ENCODE results near the gene LRRC45. TPM values are rescaled to one million over a fixed set of nuclear protein-coding genes. Genes with fewer than 3 reads are reported as not detected.

LRRC45 gene
- total and polyA plus RNA-seq, 12 donors: 1.2 to 24.5 (median 12.6) TPM

DNA sequence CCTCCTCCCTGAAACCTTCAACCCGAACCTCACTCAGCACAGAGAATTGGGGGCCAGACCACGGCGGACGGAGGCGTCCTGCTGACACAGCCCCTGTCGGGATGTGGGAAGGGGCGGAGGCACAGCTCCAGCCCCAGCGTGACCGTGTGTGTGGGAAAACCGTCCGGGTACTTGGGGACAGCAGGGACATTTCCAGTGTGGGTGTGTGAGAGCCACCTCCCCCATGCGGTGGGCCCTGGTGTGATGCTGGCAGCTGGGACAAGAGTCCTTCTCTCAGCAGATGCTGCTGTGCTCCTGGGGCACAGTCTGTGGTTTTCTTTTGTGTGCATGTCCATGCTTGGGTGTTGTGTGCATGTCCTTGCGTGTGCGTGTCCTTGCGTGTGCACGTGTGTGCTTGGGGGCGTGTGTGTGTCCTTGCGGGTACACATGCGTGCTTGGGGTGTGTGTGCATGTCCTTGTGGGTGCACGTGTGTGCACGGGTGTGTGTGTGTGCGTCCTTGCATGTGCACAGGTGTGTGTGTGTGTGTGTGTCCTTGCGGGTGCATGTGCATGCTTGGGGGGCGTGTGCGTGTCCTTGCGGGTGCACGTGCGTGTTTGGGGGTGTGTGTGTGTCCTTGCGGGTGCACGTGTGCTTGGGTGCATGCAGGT lies 17.3 kb upstream of the LRRC45 start:
- peaks cover 4 to 12% of the 10 kb centered on the region in 2 donors for H3K4me1 ChIP-seq (replicated peaks in 1 of 2)
- DNase-seq: no peak
- H3K9me3 ChIP-seq (replicated peaks in 1 of 3): no peaks in the 10 kb centered on the region
- no peak overlapping the region for H3K4me3 ChIP-seq
- no peaks in the 10 kb centered on the region for H3K36me3 ChIP-seq (replicated peaks in 1 of 2)
- intact Hi-C loops (cut with DNase I): no loop called here
- no peak overlapping the region for H3K27ac ChIP-seq
- WGBS, 4 donors: 82 to 97% (median 90%) methylated on average over 5 to 30 of the region's 30 CpGs
- no peaks in the 10 kb centered on the region for H3K27me3 ChIP-seq
- no peak for TF ChIP-seq POLR2A (IDR thresholded peaks at IDR 0.05)
- TF ChIP-seq, protein P1, sequence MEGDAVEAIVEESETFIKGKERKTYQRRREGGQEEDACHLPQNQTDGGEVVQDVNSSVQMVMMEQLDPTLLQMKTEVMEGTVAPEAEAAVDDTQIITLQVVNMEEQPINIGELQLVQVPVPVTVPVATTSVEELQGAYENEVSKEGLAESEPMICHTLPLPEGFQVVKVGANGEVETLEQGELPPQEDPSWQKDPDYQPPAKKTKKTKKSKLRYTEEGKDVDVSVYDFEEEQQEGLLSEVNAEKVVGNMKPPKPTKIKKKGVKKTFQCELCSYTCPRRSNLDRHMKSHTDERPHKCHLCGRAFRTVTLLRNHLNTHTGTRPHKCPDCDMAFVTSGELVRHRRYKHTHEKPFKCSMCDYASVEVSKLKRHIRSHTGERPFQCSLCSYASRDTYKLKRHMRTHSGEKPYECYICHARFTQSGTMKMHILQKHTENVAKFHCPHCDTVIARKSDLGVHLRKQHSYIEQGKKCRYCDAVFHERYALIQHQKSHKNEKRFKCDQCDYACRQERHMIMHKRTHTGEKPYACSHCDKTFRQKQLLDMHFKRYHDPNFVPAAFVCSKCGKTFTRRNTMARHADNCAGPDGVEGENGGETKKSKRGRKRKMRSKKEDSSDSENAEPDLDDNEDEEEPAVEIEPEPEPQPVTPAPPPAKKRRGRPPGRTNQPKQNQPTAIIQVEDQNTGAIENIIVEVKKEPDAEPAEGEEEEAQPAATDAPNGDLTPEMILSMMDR (IDR thresholded peaks at IDR 0.05): no peak

DNA sequence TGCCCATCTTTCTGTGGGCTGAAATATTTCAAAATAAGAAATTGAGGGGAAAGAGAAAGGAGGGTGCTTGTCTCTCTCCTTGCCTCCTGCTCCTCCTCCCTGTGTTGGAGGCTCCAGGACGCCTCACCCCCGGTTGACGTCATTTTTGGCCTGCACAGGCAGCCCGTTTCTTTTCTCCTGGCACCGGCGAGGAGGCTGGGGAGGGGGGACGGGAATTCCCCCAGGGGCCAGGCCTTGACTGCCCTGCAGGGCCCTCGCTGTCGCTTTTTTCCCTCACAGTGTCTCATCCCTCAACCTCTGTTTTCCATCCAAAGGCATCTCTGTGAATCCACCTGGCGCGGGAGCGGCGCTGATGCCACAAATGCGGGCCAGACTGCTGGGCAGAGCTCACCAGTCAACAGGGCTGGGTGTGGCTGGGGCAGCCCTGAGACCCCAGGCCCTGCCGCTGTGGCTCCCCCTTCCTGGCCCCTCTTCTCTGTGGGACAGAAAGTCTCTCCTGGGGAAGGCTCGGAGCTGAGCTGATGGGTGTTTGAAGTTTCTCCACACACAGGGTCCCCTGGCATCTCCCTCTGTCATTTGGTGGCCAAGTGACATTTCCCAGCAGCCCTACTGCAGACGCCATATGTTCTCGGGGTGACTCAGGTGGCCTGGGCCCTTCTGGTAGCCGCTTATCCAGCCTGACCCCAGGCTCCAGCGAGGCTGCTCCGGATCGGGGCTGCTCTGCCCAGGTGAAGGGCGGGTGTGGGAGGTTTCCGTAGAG lies 16.5 kb upstream of the LRRC45 start:
- 61 to 84% (median 76%) methylated on average over 16 to 24 of the region's 24 CpGs for WGBS, 4 donors
- H3K27me3 ChIP-seq: no peaks in the 10 kb centered on the region
- no peak overlapping the region for H3K27ac ChIP-seq
- H3K36me3 ChIP-seq (replicated peaks in 1 of 2): no peaks in the 10 kb centered on the region
- H3K4me1 ChIP-seq (replicated peaks in 1 of 2): peaks cover 4 to 12% of the 10 kb centered on the region in 2 donors
- no peaks in the 10 kb centered on the region for H3K9me3 ChIP-seq (replicated peaks in 1 of 3)
- H3K4me3 ChIP-seq: no peak overlapping the region
- TF ChIP-seq, protein P1 (IDR thresholded peaks at IDR 0.05): no peak
- no peak for TF ChIP-seq POLR2A (IDR thresholded peaks at IDR 0.05)
- intact Hi-C loops (cut with DNase I): no loop called here
- DNase-seq: peak in 4 of 7 donors; percentile 44 to 76 (median 61)

GRCh38 chr17:82007228-82007494 lies 15.9 kb upstream of the LRRC45 start:
- H3K4me3 ChIP-seq: no peak overlapping the region
- intact Hi-C loops (cut with DNase I): no loop called here
- DNase-seq: no peak
- no peaks in the 10 kb centered on the region for H3K9me3 ChIP-seq (replicated peaks in 1 of 3)
- H3K27ac ChIP-seq: no peak overlapping the region
- 89 to 96% (median 93%) methylated on average over 4 to 6 of the region's 6 CpGs for WGBS, 4 donors
- H3K4me1 ChIP-seq (replicated peaks in 1 of 2): peaks cover 4 to 12% of the 10 kb centered on the region in 2 donors
- no peaks in the 10 kb centered on the region for H3K27me3 ChIP-seq
- TF ChIP-seq, protein P1 (IDR thresholded peaks at IDR 0.05): no peak
- no peak for TF ChIP-seq POLR2A (IDR thresholded peaks at IDR 0.05)
- no peaks in the 10 kb centered on the region for H3K36me3 ChIP-seq (replicated peaks in 1 of 2)

DNA sequence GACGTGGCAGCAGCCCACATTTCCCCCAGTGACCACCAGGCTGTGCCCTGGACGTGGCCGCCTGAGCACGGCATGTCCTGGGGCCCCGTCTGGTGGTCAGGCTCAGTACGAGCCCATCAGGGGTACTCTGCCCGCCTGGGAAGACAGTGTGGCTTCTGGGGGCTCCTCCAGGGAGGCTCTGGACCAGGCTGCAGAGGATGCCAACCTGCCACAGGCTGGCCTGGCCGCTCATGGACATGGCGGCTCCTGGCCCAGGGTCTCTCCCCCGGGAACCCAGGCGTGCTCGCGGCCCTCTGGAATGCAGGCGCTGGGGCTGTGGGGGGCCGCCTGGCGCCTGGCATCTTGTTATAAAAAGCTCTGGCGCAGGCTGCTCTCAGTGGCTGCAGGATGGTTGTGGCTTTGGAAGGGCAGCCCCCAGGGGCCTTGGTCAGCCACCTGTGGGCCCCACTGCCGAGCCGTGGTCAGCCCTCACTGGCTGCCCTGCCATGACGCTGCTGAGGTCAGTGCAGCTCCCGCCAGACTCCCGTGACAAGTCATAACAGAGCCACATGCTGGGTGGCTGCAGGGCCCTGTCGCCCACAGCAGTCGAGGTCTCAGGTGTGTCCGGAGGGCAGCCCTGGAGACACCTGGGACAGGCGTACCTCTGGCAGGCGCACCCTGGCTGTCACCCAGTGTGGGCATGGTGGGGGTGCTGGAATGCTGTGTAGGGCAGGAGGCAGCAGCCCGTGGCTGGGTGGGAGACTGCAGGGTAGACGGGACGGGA lies 15.4 kb upstream of the LRRC45 start:
- Histone ChIP-seq H3K4me3 (no peak overlapping the region), H3K27ac (no peak overlapping the region), H3K27me3 (no peaks in the 10 kb centered on the region), H3K36me3 (replicated peaks in 1 of 2) (no peaks in the 10 kb centered on the region), H3K9me3 (replicated peaks in 1 of 3) (no peaks in the 10 kb centered on the region), H3K4me1 (replicated peaks in 1 of 2) (peaks cover 4 to 12% of the 10 kb centered on the region in 2 donors)
- TF ChIP-seq, protein P1 (IDR thresholded peaks at IDR 0.05): no peak
- no peak for TF ChIP-seq POLR2A (IDR thresholded peaks at IDR 0.05)
- WGBS, 4 donors: 89 to 91% (median 90%) methylated on average over 23 to 30 of the region's 30 CpGs
- intact Hi-C loops (cut with DNase I): no loop called here
- no peak for DNase-seq

Data from adrenal gland (tissue), 12 donors.